Measurements from ENCODE around the gene ASTN2. TPM values are rescaled to one million over a fixed set of nuclear protein-coding genes. Genes with fewer than 3 reads are reported as not detected.

The ASTN2 gene
- total and polyA plus RNA-seq, 2 experiments from 2014 or later = 7.0 to 24.6 TPM

DNA sequence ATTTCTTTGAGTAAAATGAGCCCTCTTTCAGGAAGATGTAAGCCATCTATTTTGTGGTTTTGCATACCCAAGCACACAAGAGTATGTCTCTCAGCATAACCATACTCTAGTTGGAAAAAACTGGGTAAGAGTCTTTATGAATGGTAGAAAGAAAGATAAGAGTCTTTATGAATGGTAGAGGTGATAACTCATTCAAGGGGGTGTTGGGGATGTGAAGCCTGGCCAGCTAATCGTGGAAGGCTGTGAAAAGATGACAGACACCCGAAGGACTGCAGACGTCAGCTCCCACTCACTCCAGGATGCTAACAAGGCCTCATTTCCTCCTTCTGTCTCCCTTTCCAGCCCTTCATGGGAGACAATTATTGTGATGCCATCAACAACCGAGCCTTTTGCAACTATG, 1032.8 kb downstream of the ASTN2 start (continued):
- TF ChIP-seq, protein P1, sequence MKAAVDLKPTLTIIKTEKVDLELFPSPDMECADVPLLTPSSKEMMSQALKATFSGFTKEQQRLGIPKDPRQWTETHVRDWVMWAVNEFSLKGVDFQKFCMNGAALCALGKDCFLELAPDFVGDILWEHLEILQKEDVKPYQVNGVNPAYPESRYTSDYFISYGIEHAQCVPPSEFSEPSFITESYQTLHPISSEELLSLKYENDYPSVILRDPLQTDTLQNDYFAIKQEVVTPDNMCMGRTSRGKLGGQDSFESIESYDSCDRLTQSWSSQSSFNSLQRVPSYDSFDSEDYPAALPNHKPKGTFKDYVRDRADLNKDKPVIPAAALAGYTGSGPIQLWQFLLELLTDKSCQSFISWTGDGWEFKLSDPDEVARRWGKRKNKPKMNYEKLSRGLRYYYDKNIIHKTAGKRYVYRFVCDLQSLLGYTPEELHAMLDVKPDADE (IDR thresholded peaks at IDR 0.05) = no peak
- TF ChIP-seq NANOG (IDR thresholded peaks at IDR 0.05; ENCODE audit: borderline replicate concordance) (no peak), ZNF331 (CRISPR knock-in tag; IDR thresholded peaks at IDR 0.05; ENCODE audit: low read depth) (no peak), EZH2phosphoT487 (IDR thresholded peaks at IDR 0.05; ENCODE audit: unreplicated experiment) (no peak)
- TF ChIP-seq, protein P2, sequence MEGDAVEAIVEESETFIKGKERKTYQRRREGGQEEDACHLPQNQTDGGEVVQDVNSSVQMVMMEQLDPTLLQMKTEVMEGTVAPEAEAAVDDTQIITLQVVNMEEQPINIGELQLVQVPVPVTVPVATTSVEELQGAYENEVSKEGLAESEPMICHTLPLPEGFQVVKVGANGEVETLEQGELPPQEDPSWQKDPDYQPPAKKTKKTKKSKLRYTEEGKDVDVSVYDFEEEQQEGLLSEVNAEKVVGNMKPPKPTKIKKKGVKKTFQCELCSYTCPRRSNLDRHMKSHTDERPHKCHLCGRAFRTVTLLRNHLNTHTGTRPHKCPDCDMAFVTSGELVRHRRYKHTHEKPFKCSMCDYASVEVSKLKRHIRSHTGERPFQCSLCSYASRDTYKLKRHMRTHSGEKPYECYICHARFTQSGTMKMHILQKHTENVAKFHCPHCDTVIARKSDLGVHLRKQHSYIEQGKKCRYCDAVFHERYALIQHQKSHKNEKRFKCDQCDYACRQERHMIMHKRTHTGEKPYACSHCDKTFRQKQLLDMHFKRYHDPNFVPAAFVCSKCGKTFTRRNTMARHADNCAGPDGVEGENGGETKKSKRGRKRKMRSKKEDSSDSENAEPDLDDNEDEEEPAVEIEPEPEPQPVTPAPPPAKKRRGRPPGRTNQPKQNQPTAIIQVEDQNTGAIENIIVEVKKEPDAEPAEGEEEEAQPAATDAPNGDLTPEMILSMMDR (conservative IDR thresholded peaks at IDR 0.05; ENCODE audit: low read depth in 2 of 2) = no peak
- TF ChIP-seq, protein P3, sequence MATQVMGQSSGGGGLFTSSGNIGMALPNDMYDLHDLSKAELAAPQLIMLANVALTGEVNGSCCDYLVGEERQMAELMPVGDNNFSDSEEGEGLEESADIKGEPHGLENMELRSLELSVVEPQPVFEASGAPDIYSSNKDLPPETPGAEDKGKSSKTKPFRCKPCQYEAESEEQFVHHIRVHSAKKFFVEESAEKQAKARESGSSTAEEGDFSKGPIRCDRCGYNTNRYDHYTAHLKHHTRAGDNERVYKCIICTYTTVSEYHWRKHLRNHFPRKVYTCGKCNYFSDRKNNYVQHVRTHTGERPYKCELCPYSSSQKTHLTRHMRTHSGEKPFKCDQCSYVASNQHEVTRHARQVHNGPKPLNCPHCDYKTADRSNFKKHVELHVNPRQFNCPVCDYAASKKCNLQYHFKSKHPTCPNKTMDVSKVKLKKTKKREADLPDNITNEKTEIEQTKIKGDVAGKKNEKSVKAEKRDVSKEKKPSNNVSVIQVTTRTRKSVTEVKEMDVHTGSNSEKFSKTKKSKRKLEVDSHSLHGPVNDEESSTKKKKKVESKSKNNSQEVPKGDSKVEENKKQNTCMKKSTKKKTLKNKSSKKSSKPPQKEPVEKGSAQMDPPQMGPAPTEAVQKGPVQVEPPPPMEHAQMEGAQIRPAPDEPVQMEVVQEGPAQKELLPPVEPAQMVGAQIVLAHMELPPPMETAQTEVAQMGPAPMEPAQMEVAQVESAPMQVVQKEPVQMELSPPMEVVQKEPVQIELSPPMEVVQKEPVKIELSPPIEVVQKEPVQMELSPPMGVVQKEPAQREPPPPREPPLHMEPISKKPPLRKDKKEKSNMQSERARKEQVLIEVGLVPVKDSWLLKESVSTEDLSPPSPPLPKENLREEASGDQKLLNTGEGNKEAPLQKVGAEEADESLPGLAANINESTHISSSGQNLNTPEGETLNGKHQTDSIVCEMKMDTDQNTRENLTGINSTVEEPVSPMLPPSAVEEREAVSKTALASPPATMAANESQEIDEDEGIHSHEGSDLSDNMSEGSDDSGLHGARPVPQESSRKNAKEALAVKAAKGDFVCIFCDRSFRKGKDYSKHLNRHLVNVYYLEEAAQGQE (IDR thresholded peaks at IDR 0.05; ENCODE audit: unreplicated experiment) = no peak

DNA sequence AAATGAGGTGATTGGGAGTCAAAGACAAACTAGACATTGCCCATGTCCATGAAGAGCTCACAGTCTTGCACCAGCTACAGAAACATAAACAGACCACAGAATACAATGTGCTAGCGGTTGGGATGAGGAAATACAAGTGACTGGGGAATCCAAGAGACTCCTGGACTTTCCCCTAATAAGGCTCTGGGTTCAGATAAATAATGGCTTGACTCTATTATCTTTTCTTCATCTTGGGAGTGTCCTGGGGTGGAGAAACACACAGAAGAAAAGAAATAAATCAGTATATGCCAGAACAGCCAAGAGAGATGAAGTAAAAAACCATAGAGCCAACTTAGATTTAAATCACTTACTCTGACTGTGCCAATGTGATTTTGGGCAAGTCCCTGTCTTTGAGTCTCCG, 1033.5 kb downstream of the ASTN2 start:
- H2AFZ ChIP-seq = no peak overlapping the region
- Mint-ChIP-seq H3K4me1 (no peaks in the 10 kb centered on the region), H3K4me3 (no peak overlapping the region), H3K27ac (no peak overlapping the region), H3K9me3 (no peaks in the 10 kb centered on the region), H3K36me3 (ENCODE audit: low read depth) (no peaks in the 10 kb centered on the region), H3K27me3 (ENCODE audit: insufficient read depth, low read depth, poor library complexity) (peaks cover 2% of the 10 kb centered on the region)
- H3F3A ChIP-seq (replicated peaks; ENCODE audit: low read depth) = no peaks in the 10 kb centered on the region
- TF ChIP-seq NANOG (IDR thresholded peaks at IDR 0.05; ENCODE audit: borderline replicate concordance) (no peak), JUNB (IDR thresholded peaks at IDR 0.05; ENCODE audit: unreplicated experiment) (no peak), EZH2 (IDR thresholded peaks at IDR 0.05; ENCODE audit: low read depth, unreplicated experiment) (no peak), POLR2AphosphoS5 (IDR thresholded peaks at IDR 0.05; ENCODE audit: low read depth) (no peak)
- TF ChIP-seq, protein P1 (IDR thresholded peaks at IDR 0.05) = no peak
- TF ChIP-seq, protein P2 (conservative IDR thresholded peaks at IDR 0.05; ENCODE audit: low read depth in 2 of 2) = no peak
- no peaks in the 10 kb centered on the region for H3K79me2 ChIP-seq (replicated peaks; ENCODE audit: insufficient read depth)
- H3K36me3 ChIP-seq (ENCODE audit: insufficient read depth) = no peaks in the 10 kb centered on the region
- H3K27me3 ChIP-seq (ENCODE audit: insufficient read depth) = no peaks in the 10 kb centered on the region
- H3K4me2 ChIP-seq = no peak overlapping the region
- ATAC-seq = no peak
- no peaks in the 10 kb centered on the region for H4K20me1 ChIP-seq (replicated peaks; ENCODE audit: insufficient read depth)
- no peaks in the 10 kb centered on the region for H3K4me1 ChIP-seq (ENCODE audit: insufficient read depth)
- no peak overlapping the region for H3K4me3 ChIP-seq
- H3K9me2 ChIP-seq (ENCODE audit: insufficient read depth) = no peaks in the 10 kb centered on the region
- no peak overlapping the region for H3K27ac ChIP-seq (ENCODE audit: low read depth)
- DNase-seq (ENCODE audit: low spot score) = no peak

Measured in GM23338 (cell line).